TTC549 (cell line): Measurements from ENCODE around the gene TUBB2B.

Experiments used
- FAIRE-seq: peaks from 2 replicates; lab custom pipeline; 2012; peaks lifted over from hg19 to GRCh38; lab: Jason Lieb, UNC

TUBB2B gene

GRCh38 chr6:3232017-3232945 is 4.8 kb upstream of the TUBB2B start:
- FAIRE-seq: no peak

GRCh38 chr6:3231247-3232016 is 4.0 kb upstream of the TUBB2B start:
- FAIRE-seq: no peak

- no peak for FAIRE-seq
These were observed 3.4 kb upstream of the TUBB2B start for GRCh38 chr6:3230900-3231246.

GRCh38 chr6:3230256-3230882 is 2.9 kb upstream of the TUBB2B start:
- no peak for FAIRE-seq

- no peak for FAIRE-seq
These were observed 2.2 kb upstream of the TUBB2B start for GRCh38 chr6:3229566-3230178.

GRCh38 chr6:3228771-3229565 is 1.5 kb upstream of the TUBB2B start:
- FAIRE-seq: no peak

- no peak for FAIRE-seq
These were observed 706 bp upstream of the TUBB2B start for GRCh38 chr6:3228046-3228671.

GRCh38 chr6:3226481-3227362 is 731 bp downstream of the TUBB2B start:
- FAIRE-seq: no peak

- FAIRE-seq: no peak
These were observed 1.4 kb downstream of the TUBB2B start for GRCh38 chr6:3226042-3226441.

GRCh38 chr6:3222506-3223038 is 4.9 kb downstream of the TUBB2B start:
- FAIRE-seq: no peak

- no peak for FAIRE-seq
These were observed 5.9 kb downstream of the TUBB2B start for GRCh38 chr6:3221578-3221977.

GRCh38 chr6:3220366-3220765 is 7.1 kb downstream of the TUBB2B start:
- no peak for FAIRE-seq

- FAIRE-seq: no peak
These were observed 9.2 kb downstream of the TUBB2B start for GRCh38 chr6:3218266-3218665.

GRCh38 chr6:3217286-3217685 is 10.2 kb downstream of the TUBB2B start:
- no peak for FAIRE-seq

GRCh38 chr6:3214898-3215297 is 12.6 kb downstream of the TUBB2B start:
- FAIRE-seq: no peak

- FAIRE-seq: no peak
These were observed 14.1 kb downstream of the TUBB2B start for GRCh38 chr6:3213334-3213695.

GRCh38 chr6:3212261-3212660 is 15.2 kb downstream of the TUBB2B start:
- FAIRE-seq: no peak

GRCh38 chr6:3211681-3212080 is 15.8 kb downstream of the TUBB2B start:
- FAIRE-seq: no peak

GRCh38 chr6:3210024-3210610 is 17.3 kb downstream of the TUBB2B start:
- FAIRE-seq: no peak
